CD4-positive, alpha-beta T cell treated with Interleukin-6 at 100 ng/mL for 8 hours (primary cell): ENCODE results near the gene SNX6.
"Not testable (repeated sequence)": the region's sequence is repeated elsewhere in the genome, so short reads cannot be mapped to it uniquely, and the experiment has no call there.

Experiments used
- DNase-seq: peaks from one replicate; pipeline ENCODE4 v3.0.0-alpha.2; 2020; ENCODE audit warnings: mixed read lengths, low spot score

Gene SNX6

DNA sequence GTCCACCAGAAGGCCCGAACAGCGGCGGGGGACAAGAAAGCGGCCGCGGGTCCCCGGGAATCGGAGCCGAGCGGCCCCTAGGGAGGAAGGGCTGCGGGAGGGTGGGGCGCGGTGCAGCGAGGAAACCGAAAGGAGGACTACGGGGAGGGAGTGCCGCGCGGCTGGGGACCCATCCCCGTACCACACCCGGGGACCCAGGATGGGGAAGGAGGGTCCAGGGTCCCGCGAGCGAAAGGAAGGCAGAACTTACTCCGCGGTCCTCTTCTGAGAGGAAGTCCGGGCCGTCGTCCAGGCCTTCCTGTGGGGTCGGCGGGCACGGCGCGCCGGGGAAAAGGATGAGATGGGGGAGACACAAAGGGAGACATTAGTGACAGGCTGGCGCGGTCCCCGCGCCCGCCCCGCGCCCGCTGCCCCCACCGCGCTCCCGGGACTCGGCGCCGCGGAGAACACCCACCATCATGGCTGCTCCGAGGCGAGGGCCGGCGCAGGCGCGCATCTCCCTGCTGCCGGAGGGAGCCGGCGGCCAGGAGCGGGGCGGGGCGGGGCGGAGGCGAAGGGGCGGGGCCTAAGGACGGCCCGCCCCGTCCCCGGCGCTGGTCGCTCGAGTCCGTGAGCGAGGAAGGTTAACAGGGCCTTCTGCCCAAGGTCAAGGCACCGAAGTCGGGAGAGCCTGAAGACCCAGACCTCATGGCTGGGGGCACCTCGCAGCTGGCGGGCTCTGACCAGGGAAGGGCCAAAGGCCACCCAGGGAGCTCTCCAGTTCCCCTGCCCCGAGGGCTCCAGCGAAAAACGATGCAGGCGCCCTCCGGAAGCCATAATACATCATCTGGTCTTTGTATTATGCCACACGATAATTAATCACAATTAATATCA, at the start of gene SNX6:
SNX6 (minus strand) TSS at position 492 of the 873 bp plus-strand sequence; CDS start at position 460, 32 bp downstream.
- peak; percentile 81 for DNase-seq

- no peak for DNase-seq
Measured at GRCh38 chr14:34678735-34679134, 48.8 kb upstream of the SNX6 start.

GRCh38 chr14:34678306-34678705, 48.4 kb upstream of the SNX6 start:
- no peak for DNase-seq

- DNase-seq: no peak
Measured at GRCh38 chr14:34676516-34677211, 46.7 kb upstream of the SNX6 start.

DNA sequence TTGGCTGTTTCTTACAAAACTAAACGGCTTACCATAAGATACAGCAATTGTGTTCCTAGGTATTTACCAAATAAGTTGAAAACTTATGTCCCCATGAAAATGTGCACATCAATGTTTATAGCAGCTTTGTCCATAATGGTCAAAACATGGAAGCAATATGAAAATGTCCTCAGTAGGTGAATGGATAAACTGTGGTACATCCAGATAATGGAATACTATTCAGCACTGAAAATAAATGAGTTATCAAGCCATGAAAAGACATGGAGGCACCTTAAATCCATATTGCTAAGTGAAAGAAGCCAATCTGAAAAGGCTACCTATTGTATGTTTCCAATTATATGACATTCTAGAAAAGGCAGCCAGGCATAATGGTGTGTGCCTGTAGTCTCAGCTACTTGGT, 43.8 kb upstream of the SNX6 start:
- no peak for DNase-seq

DNA sequence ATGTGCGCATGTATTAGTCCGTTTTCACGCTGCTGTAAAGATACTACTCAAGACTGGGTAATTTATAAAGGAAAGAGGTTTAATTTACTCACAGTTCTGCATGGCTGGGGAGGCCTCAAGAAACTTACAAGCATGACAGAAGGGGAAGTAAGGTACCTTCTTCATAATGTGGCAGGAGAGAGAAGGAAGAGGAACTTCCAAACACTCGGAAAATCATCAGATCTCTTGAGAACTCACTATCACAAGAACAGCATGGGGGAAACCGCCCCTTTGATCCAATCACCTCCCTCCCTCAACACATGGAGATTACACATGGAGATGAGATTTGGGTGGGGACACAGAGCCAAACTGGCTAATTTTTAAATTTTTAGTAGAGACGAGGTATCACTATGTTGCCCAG, 41.8 kb upstream of the SNX6 start:
- DNase-seq: no peak

DNA sequence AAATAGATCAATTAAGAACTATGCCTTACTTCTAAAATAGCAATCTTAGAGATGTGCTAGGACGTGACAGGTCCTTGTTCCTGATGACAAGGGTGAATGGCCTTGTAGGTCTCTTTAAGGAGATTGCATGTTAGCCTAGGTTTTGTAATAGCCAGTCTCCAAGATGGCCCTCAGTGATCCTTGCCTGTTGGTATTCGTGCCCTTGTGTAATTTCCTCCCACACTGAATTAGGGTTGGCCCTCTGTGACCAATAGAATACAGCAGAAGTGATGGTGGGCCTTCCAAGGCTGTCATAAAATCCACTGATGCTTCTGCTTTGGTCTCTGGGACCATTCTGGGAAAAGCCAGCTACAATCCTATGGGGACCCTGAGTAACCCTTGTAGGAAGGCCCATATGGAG, 38.2 kb upstream of the SNX6 start:
- no peak for DNase-seq

DNA sequence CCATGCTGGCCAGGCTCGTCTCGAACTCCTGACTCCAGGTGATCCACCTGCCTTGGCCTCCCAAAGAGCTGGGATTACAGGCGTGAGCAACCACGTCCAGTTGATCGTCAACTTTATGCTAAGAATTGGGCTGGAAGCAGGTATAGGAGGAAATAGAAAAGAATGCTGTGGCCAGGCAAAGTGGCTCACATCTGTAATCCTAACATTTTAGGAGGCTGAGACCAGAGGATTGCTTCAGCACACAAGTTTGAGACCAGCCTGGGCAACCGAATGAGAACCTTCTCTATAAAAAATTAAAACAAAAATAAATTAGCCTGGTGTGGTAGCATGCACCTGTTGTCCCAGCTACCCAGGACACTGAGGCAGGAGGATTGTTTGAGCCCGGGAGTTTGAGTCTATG, 37.1 kb upstream of the SNX6 start:
- no peak for DNase-seq

DNA sequence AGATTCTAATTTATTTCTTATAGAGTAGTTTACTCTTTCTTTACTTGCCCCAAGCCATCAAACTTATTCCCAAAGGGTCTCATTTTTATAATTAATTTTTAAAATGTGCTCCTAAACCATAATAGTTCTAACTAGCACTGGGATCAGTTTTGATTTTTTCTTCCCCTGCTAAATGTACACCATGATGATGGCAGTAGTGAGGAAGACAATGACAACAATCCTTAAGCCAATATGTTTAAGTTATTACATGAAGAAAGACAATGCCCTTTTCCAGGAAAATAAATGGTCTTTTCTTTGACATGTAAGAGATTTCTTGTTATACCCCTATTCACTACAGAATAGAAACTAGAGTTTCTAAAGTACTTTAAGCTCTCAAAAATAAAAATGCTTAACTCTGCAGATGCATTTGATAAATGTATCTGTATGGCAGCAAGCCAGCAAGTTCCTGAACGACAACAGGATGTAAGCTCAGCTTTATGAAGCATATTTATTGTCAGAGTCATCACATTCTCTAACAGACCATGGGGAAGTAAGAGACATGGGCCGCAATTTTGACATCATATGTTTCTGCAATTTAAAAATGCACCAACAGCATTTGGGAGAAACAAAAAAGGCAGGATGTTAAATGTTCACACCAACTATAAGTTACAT, 36.0 kb upstream of the SNX6 start:
- DNase-seq: peak; percentile 68

GRCh38 chr14:34662561-34663088, 32.7 kb upstream of the SNX6 start:
- DNase-seq: no peak

DNA sequence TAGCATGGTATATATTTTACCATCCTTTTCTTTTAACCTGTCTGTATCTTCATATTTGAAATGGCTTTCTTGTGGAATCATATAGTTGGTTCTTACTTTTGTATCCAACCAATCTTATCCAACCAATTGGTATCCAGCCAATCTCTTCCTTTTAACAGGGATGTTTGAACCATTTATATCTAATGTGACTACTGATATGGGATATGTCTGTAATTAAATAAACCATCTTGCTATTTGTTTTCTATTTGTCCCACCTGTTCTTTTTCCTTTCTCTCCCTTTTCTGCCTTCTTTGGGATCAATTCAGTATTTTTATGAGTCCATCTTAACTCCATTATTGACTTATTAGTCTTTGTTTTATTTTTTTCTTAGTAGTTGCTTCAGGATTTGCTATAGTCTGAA, 30.8 kb upstream of the SNX6 start:
- DNase-seq: no peak

DNA sequence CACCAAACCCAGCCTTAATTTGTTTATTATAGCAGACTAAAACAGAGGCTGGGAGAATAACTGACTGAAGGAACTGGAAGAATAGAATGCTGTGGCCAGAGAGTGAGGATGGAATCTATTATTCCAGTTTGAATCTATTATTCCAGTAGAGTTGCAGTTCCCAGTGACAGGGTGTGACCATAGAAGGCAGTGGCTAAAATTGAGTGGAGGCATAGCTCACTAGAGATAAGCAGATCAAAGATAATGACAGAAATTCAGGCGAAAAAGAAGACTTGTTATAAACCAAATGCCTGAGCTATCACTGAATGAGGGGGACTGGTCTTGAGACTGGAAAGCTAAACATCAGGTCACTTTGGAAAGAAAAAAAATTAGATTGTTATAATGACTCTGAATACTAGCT, 26.0 kb upstream of the SNX6 start:
- no peak for DNase-seq

DNA sequence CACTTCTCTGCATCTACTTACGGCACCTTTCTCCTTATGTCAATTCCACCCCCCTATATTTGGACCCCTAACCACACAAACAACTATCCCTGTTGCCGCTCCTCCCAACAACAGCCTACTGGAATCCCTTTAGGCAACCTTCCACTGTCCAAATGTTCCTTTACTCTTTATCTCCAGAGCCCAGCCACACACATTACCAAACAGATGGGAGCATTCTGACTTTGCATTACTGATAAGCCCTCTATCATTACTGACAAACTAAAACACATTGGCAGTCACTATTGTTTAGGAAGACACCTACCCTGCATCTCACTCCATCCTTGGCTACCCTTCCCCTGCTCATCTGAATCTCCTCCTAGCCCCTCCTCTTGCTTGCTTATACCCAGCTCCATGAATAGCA, 23.1 kb upstream of the SNX6 start:
- DNase-seq: not testable (repeated sequence)

- not testable (repeated sequence) for DNase-seq
Measured at GRCh38 chr14:34652348-34652747, 22.4 kb upstream of the SNX6 start.

- no peak for DNase-seq
Measured at GRCh38 chr14:34650786-34651584, 21.0 kb upstream of the SNX6 start.

GRCh38 chr14:34650006-34650405, 20.1 kb upstream of the SNX6 start:
- DNase-seq: not testable (repeated sequence)

- no peak for DNase-seq
Measured at GRCh38 chr14:34649344-34649743, 19.4 kb upstream of the SNX6 start.

DNA sequence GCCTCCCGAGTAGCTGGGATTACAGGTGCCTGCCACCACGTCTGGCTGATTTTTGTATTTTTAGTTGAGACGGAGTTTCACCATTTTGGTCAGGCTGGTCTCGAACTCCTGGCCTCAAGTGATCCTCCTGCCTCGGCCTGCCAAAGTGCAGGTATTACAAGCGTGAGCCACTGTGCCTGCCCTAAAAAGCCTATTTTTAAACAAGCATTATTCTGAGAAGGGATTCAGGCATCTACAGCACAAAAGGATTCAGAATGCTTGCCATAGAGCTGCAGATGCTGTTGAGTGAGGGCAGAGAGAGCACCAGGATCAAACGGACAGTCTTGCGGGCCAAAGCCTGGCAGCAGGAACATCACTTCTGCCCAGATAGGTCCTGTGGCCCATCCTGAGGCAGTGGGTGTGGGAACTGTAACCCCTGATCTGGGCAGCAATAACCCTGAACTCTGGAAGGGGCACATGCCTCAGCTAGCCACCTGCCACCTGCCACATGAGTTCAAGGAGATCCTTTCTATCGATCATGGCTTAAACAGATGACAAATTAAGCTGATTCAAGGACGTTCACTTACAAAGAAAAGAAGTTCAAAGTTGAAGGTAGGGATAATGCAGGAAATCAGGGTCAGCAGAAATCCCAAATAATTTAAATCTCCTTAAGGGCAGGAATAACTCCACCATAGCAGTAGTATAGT, 16.8 kb upstream of the SNX6 start:
- DNase-seq: no peak

DNA sequence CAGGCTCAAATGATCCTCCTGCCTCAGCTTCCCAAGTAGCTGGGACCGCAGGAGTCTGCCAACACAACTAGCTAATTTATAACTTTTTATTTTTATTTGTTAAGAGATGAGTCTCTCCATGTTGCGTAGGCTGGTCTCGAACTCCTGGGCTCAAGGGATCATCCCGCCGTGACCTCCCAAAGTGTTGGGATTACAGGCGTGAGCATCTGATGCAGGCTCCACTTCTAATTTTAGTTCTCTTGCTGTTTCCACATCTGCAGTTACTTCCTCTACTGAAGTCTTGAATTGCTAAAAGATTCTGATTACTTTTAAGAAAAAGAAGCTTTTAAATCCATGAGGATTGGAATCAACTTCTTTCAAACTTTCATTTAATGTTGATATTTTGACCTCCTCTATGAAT, 13.4 kb upstream of the SNX6 start:
- no peak for DNase-seq

DNA sequence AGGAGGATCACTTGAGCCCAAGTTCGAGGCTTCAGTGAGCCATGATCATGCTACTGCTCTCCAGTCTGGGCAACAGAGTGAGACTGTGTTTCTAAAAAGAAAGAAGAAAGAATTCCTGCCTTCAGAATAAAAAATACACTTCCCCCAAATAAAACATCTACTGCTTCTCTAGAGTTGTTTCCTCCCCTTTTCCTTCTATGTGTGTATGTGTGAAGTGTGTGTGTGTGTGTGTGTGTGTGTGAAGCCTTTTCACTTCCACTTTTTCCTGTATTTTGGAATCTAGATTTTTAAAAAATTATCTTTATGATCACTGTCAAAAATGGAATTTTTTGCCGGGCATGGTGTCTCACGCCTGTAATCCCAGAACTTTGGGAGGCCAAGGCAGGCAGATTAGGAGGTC, 12.6 kb upstream of the SNX6 start:
- no peak for DNase-seq

DNA sequence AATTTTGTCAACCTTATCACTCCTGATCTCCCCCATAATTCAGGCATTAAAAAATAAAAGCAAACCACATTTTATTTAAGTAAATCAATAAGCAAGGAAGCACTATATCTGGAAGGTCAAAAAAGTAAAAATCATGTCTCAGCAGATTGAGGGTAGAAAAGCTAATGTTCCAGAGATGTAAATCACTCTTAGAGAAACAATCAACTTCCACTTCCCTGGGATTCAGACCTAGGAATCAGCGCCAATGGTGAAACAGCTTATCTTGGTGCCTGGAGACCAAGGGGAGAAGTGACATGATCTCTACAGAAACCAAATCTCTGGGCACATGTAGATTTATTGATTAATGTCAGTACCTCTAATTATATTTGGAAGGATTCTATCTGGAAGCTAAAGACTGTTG, 10.9 kb upstream of the SNX6 start:
- no peak for DNase-seq
